Measurements from ENCODE around the gene PWWP2A.
"Not testable (repeated sequence)": the region's sequence is repeated elsewhere in the genome, so short reads cannot be mapped to it uniquely, and the experiment has no call there.

Gene PWWP2A

GRCh38 chr5:160075073-160075472 is 44.2 kb downstream of the PWWP2A start:
- DNase-seq = no peak

GRCh38 chr5:160071916-160072315 is 47.3 kb downstream of the PWWP2A start:
- DNase-seq = no peak

- DNase-seq = no peak
Measured at GRCh38 chr5:160071516-160071915, 47.7 kb downstream of the PWWP2A start.

- DNase-seq = not testable (repeated sequence)
Measured at GRCh38 chr5:160069120-160069519, 50.1 kb downstream of the PWWP2A start.

GRCh38 chr5:160064995-160065614 is 54.1 kb downstream of the PWWP2A start:
- no peak for DNase-seq

GRCh38 chr5:160064417-160064810 is 54.8 kb downstream of the PWWP2A start:
- no peak for DNase-seq

GRCh38 chr5:160061770-160062169 is 57.5 kb downstream of the PWWP2A start:
- DNase-seq = no peak

- DNase-seq = no peak
Measured at GRCh38 chr5:160060001-160060400, 59.2 kb downstream of the PWWP2A start.

- DNase-seq = no peak
Measured at GRCh38 chr5:160057256-160057655, 62.0 kb downstream of the PWWP2A start.

GRCh38 chr5:160054831-160055230 is 64.4 kb downstream of the PWWP2A start:
- DNase-seq = no peak

GRCh38 chr5:160054047-160054446 is 65.2 kb downstream of the PWWP2A start:
- no peak for DNase-seq

GRCh38 chr5:160049099-160049498 is 70.2 kb downstream of the PWWP2A start:
- no peak for DNase-seq

- no peak for DNase-seq
Measured at GRCh38 chr5:160048131-160048530, 71.1 kb downstream of the PWWP2A start.

GRCh38 chr5:160047423-160047822 is 71.8 kb downstream of the PWWP2A start:
- no peak for DNase-seq

GRCh38 chr5:160044967-160045366 is 74.3 kb downstream of the PWWP2A start:
- DNase-seq = no peak

GRCh38 chr5:160044391-160044804 is 74.9 kb downstream of the PWWP2A start:
- no peak for DNase-seq

- DNase-seq = no peak
Measured at GRCh38 chr5:160042671-160043070, 76.6 kb downstream of the PWWP2A start.
